ENCODE results near the gene PYGB.

DNA sequence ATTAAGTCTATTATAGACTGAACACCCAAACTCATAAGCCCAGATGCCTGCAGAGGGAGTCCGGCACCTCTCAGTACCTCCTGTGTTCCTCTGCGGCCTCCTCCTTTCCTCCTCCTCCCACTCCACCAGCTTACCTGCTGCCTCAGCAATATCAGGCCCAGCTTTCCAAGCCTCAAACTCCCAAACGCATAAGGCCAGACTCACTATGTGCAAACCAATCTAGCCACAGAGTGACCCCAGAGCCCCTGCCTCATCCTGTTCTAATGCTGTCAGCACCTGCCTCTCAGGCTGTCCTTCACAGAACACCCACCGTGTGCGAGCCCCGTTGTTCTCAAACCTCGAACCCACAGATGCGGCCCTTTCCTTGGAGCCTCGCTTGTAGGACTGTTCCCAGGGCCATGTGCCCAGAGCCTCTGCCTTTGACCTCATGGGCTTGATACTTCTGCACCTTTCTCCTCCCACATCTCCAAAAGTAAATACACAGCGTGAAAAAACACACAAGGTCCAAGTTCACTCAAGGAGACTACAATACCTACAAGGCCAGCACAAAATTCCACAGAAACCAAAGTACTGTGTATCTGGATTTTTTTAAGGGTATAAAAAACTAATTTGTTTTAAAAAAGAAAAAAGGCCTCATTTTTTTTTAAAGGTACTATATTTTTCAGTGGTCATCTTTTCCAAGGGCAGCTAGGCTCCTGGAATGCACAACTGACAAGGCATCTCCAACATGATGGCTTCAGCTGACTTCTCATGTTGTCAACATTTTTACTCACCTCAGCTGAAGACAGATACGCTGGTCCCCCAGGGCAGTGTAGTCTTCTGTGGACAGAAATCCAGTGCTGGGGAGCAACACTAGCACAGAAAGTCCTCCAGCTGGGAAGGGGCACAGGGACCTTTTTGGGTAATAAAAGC is 90.5 kb downstream of the PYGB start:
- TF ChIP-seq EZH2 (IDR thresholded peaks at IDR 0.05; ENCODE audit: borderline replicate concordance, insufficient read depth, low read depth, low read length, poor library complexity, severe bottlenecking) (no peak), CTCF (IDR thresholded peaks at IDR 0.05) (no peak)

Data from B cell (primary cell).